Keratinocyte (primary cell): Measurements from ENCODE around the gene ZSWIM2. TPM values are rescaled to one million over a fixed set of nuclear protein-coding genes. Genes with fewer than 3 reads are reported as not detected.

ENCODE experiments used
- DNase-seq: peaks from one replicate; pipeline ENCODE4 v3.0.0-alpha.2; 2011; ENCODE audit warnings: low read depth, missing footprints, low spot score
- FAIRE-seq: peaks from 2 replicates; lab custom pipeline; 2011; peaks lifted over from hg19 to GRCh38; lab: Jason Lieb, UNC
- H2AFZ ChIP-seq: 2 replicates; pipeline ENCODE4 v1.6.0; 2012; ENCODE audit warnings: low read length, control low read depth, inconsistent platforms; ENCODE audit not compliant: control insufficient read depth
- H3K27ac ChIP-seq: 2 replicates; pipeline ENCODE4 v1.5.1; 2011; ENCODE audit warnings: low read length; ENCODE audit not compliant: control insufficient read depth, insufficient read depth
- H3K27me3 ChIP-seq: 3 replicates; pipeline ENCODE4 v1.6.0; 2011; ENCODE audit warnings: low read length; ENCODE audit not compliant: control insufficient read depth, insufficient read depth; ENCODE audit errors: extremely low read depth
- H3K36me3 ChIP-seq, 2 experiments: 2 replicates in 1 of 2; 3 replicates in 1 of 2; pipeline ENCODE4 v1.5.1; 2011; ENCODE audit warnings: low read length in 2 of 2, mild to moderate bottlenecking in 1 of 2; ENCODE audit not compliant: control insufficient read depth in 2 of 2, insufficient read depth in 2 of 2; ENCODE audit errors: extremely low read depth in 1 of 2
- H3K4me1 ChIP-seq: 3 replicates; pipeline ENCODE4 v1.5.1; 2011; ENCODE audit warnings: low read length; ENCODE audit not compliant: control insufficient read depth, insufficient read depth; ENCODE audit errors: extremely low read depth
- H3K4me2 ChIP-seq: 3 replicates; pipeline ENCODE4 v1.6.0; 2011; ENCODE audit warnings: low read depth, low read length; ENCODE audit not compliant: control insufficient read depth, insufficient read depth; ENCODE audit errors: extremely low read depth
- H3K4me3 ChIP-seq, 3 experiments: fragments of 200-600 bp in 1 of 3; sonication (generic) in 1 of 3; 2 replicates in 2 of 3; 3 replicates in 1 of 3; pipeline ENCODE4 v1.5.1; 2011 to 2016; ENCODE audit warnings: low read length in 3 of 3, mild to moderate bottlenecking in 3 of 3, control low read depth in 2 of 3, inconsistent platforms in 1 of 3, low read depth in 1 of 3, mixed read lengths in 1 of 3, mixed run types in 1 of 3, moderate library complexity in 1 of 3; ENCODE audit not compliant: control insufficient read depth in 2 of 3, insufficient read depth in 2 of 3; ENCODE audit errors: extremely low read depth in 1 of 3
- H3K79me2 ChIP-seq: 2 replicates; pipeline ENCODE4 v1.6.0; 2012; ENCODE audit warnings: low read length; ENCODE audit not compliant: control insufficient read depth, insufficient read depth
- H3K9ac ChIP-seq: 3 replicates; pipeline ENCODE4 v1.6.0; 2011; ENCODE audit warnings: low read length; ENCODE audit not compliant: control insufficient read depth, insufficient read depth; ENCODE audit errors: extremely low read depth
- H3K9me1 ChIP-seq: 3 replicates; pipeline ENCODE4 v1.6.0; 2011; ENCODE audit warnings: low read length; ENCODE audit not compliant: control insufficient read depth, insufficient read depth; ENCODE audit errors: extremely low read depth
- H3K9me3 ChIP-seq: 2 replicates; pipeline ENCODE4 v1.5.1; 2012; ENCODE audit warnings: low read depth, low read length; ENCODE audit not compliant: control insufficient read depth
- H4K20me1 ChIP-seq: 3 replicates; pipeline ENCODE4 v1.6.0; 2011; ENCODE audit warnings: low read length; ENCODE audit not compliant: control insufficient read depth, insufficient read depth; ENCODE audit errors: extremely low read depth
- CTCF ChIP-seq, 3 experiments: IDR thresholded peaks in 1 of 3; conservative IDR thresholded peaks in 1 of 3; optimal IDR thresholded peaks in 1 of 3; 2 replicates in 2 of 3; 3 replicates in 1 of 3; pipeline versions ENCODE3 to v1.5.1; 2011; ENCODE audit warnings: low read length in 3 of 3, mild to moderate bottlenecking in 3 of 3, moderate library complexity in 2 of 3, control low read depth in 1 of 3, inconsistent platforms in 1 of 3; ENCODE audit not compliant: insufficient read depth in 2 of 3; ENCODE audit errors: extremely low read depth in 1 of 3
- EZH2 ChIP-seq: IDR thresholded peaks from one replicate; pipeline ENCODE4 v1.6.1; 2012; ENCODE audit warnings: inconsistent platforms, mild to moderate bottlenecking, low read length, moderate library complexity
- dilution Hi-C: fragments of 300-500 bp; cut with MboI; formaldehyde crosslinking; loops from one replicate; pipeline ENCODE4 v1.7.0; 2020; ENCODE audit warnings: low sequenced_read_pairs; ENCODE audit not compliant: extremely low pct_ligation_motif_present
- polyA plus RNA-seq, 5 experiments: library from polyadenylated mRNA; depleted of rRNA in 3 of 5; stranded (reverse) in 3 of 5; stranded (forward) in 1 of 5; unstranded in 1 of 5; fragments of >200 nt; gene quantifications; 1 replicate in 1 of 5; 2 replicates in 3 of 5; 3 replicates in 1 of 5; pipeline versions ENCODE4 v1.2.1 to v1.2.3, GENCODE V29; 2011 to 2012; ENCODE audit warnings: missing spikeins in 2 of 5, low read depth in 1 of 5, low replicate concordance in 1 of 5

Gene ZSWIM2
- polyA plus RNA-seq, 1 donor (not counting 4 experiments of a cell fraction or from before 2014, with no cell fraction given): not detected

DNA sequence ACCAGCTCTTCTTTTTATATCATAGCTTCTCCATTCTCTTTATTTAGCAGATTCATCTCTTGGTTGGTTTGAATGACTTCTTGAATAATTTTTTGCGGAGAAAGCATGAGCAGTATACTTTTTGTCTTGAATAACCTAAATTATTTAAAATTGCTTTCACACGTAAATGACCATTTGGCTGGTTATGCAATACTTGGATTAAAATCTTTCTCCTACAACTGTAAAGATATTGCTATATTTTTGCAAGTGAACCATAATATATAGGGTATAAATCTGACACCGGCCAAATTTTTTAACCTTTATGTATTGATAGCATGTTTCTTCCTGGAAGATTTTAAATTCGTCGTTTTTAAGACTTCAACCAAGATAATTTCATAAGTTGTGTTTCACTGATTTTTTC is 6.2 kb upstream of the ZSWIM2 start:
- no peaks in the 10 kb centered on the region for H3K27me3 ChIP-seq
- no peaks in the 10 kb centered on the region for H3K9me1 ChIP-seq
- TF ChIP-seq CTCF (optimal IDR thresholded peaks at IDR 0.05 in 1 of 3, IDR thresholded peaks at IDR 0.05 in 1 of 3, conservative IDR thresholded peaks at IDR 0.05 in 1 of 3; ENCODE audit: extremely low read depth in 1 of 3, insufficient read depth in 2 of 3, low read length in 3 of 3): no peak
- no peak for TF ChIP-seq EZH2
- H3K4me3 ChIP-seq: no peak overlapping the region
- dilution Hi-C loops: loop anchor here (25.0 kb wide), 1 partner anchor 607 kb away; no protein-coding TSS in a partner anchor
- no peaks in the 10 kb centered on the region for H3K9me3 ChIP-seq
- no peak overlapping the region for H3K4me2 ChIP-seq
- no peak overlapping the region for H3K9ac ChIP-seq
- H2AFZ ChIP-seq: no peak overlapping the region
- H3K4me1 ChIP-seq: no peaks in the 10 kb centered on the region
- H3K36me3 ChIP-seq: no peaks in the 10 kb centered on the region
- no peaks in the 10 kb centered on the region for H4K20me1 ChIP-seq
- H3K27ac ChIP-seq: no peak overlapping the region
- H3K79me2 ChIP-seq: no peaks in the 10 kb centered on the region
- no peak for FAIRE-seq
- DNase-seq: no peak

DNA sequence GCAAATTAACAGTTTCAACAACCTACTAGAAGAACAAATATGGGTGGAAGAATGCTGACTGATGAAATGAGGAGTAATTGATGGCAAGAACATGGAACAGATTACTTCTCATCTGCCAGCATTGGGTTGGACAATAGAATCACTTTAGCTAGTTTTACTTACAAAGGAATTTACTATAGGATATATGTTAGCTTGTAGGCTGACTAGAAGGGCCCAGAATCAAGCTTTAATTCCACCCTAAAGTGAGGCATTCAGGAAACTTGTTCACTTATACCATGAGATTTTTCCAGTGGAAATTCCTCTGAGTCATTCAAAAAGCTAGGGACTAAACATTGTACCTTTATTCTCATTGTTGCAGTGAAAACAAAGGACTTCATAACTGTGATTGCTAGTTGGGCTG is 5.0 kb upstream of the ZSWIM2 start:
- Histone ChIP-seq H3K79me2 (no peaks in the 10 kb centered on the region), H3K27ac (no peak overlapping the region), H2AFZ (no peak overlapping the region), H3K4me1 (peaks cover 3% of the 10 kb centered on the region), H3K36me3 (no peaks in the 10 kb centered on the region), H3K9me1 (no peaks in the 10 kb centered on the region), H3K9ac (no peak overlapping the region), H3K9me3 (no peaks in the 10 kb centered on the region), H3K27me3 (no peaks in the 10 kb centered on the region), H4K20me1 (no peaks in the 10 kb centered on the region), H3K4me3 (no peak overlapping the region), H3K4me2 (no peak overlapping the region)
- no peak for DNase-seq
- TF ChIP-seq EZH2 (no peak), CTCF (optimal IDR thresholded peaks at IDR 0.05 in 1 of 3, IDR thresholded peaks at IDR 0.05 in 1 of 3, conservative IDR thresholded peaks at IDR 0.05 in 1 of 3; ENCODE audit: extremely low read depth in 1 of 3, insufficient read depth in 2 of 3, low read length in 3 of 3) (no peak)
- dilution Hi-C loops: loop anchor here (25.0 kb wide), 1 partner anchor 608 kb away; no protein-coding TSS in a partner anchor
- FAIRE-seq: no peak
